H1 (cell line): ENCODE results near the gene VAV2. TPM values are rescaled to one million over a fixed set of nuclear protein-coding genes. Genes with fewer than 3 reads are reported as not detected.

Experiments
- CTCF ChIA-PET: fragments of 300-600 bp; sonication (Branson Sonifier 250); formaldehyde crosslinking; loops from one replicate; lab custom pipeline; 2021; ENCODE audit not compliant: partially characterized antibody; lab: Charles Lee
- POLR2A ChIA-PET: fragments of 300-600 bp; sonication (Branson Sonifier 250); formaldehyde crosslinking; loops from one replicate; lab custom pipeline; 2021; ENCODE audit warnings: inconsistent platforms; ENCODE audit not compliant: partially characterized antibody; lab: Charles Lee
- DNase-seq, 2 experiments: peaks; one replicate each; pipeline versions ENCODE4 v3.0.0 to v3.0.0-alpha.2; 2010 to 2022; ENCODE audit warnings: low spot score in 2 of 2, low read depth in 1 of 2, mixed read lengths in 1 of 2
- FAIRE-seq: peaks from 2 replicates; lab custom pipeline; 2011; peaks lifted over from hg19 to GRCh38; lab: Jason Lieb, UNC
- H2AFZ ChIP-seq: 2 replicates; pipeline ENCODE4 v1.8.1; 2012; ENCODE audit warnings: low read length, inconsistent platforms
- H2AK5ac ChIP-seq: 2 replicates; pipeline ENCODE4 v1.6.1; 2013; ENCODE audit warnings: low read depth, low read length
- H2BK120ac ChIP-seq: replicated peaks from 2 replicates; pipeline ENCODE3; 2013; ENCODE audit warnings: low read depth, low read length, inconsistent platforms
- H2BK12ac ChIP-seq: 2 replicates; pipeline ENCODE4 v1.6.1; 2013; ENCODE audit warnings: low read depth, low read length
- H2BK15ac ChIP-seq: 2 replicates; pipeline ENCODE4 v1.6.1; 2013; ENCODE audit warnings: low read length
- H2BK20ac ChIP-seq: 2 replicates; pipeline ENCODE4 v1.6.1; 2013; ENCODE audit warnings: low read length
- H2BK5ac ChIP-seq: 2 replicates; pipeline ENCODE4 v1.6.1; 2013; ENCODE audit warnings: low read depth, low read length
- H3K14ac ChIP-seq: 2 replicates; pipeline ENCODE4 v1.6.1; 2013; ENCODE audit warnings: inconsistent platforms; ENCODE audit not compliant: insufficient read length
- H3K18ac ChIP-seq: 2 replicates; pipeline ENCODE4 v1.6.1; 2013; ENCODE audit warnings: low read length; ENCODE audit errors: extremely low read depth
- H3K23ac ChIP-seq: 2 replicates; pipeline ENCODE4 v1.6.1; 2013; ENCODE audit warnings: inconsistent platforms; ENCODE audit not compliant: insufficient read length
- H3K23me2 ChIP-seq: 2 replicates; pipeline ENCODE4 v1.6.1; 2013; ENCODE audit warnings: low read depth, low read length
- H3K27ac ChIP-seq: 2 replicates; pipeline ENCODE4 v1.6.1; 2011; ENCODE audit warnings: low read depth, low read length, inconsistent platforms
- H3K27me3 ChIP-seq, 4 experiments: replicated peaks in 1 of 4; 1 replicate in 1 of 4; 2 replicates in 3 of 4; pipeline versions ENCODE4 v1.6.1 to v1.8.1; 2011 to 2013; ENCODE audit warnings: low read length in 3 of 4, mild to moderate bottlenecking in 3 of 4, inconsistent platforms in 2 of 4, mixed read lengths in 2 of 4, moderate library complexity in 1 of 4; ENCODE audit not compliant: control insufficient read depth in 3 of 4, insufficient read depth in 3 of 4; ENCODE audit errors: extremely low read depth in 1 of 4
- H3K36me3 ChIP-seq, 4 experiments: 2 replicates each; pipeline versions ENCODE4 v1.6.1 to v1.8.1; 2011 to 2013; ENCODE audit warnings: mild to moderate bottlenecking in 4 of 4, low read length in 3 of 4, moderate library complexity in 2 of 4, control low read depth in 1 of 4, inconsistent platforms in 1 of 4; ENCODE audit not compliant: insufficient read depth in 4 of 4, control insufficient read depth in 2 of 4
- H3K4ac ChIP-seq: replicated peaks from 2 replicates; pipeline ENCODE3; 2013; ENCODE audit warnings: low read length, low read depth, mixed read lengths, inconsistent platforms; ENCODE audit not compliant: insufficient read length
- H3K4me1 ChIP-seq, 4 experiments: replicated peaks in 1 of 4; 1 replicate in 1 of 4; 2 replicates in 3 of 4; pipeline versions ENCODE4 v1.6.1 to v1.8.1; 2011 to 2013; ENCODE audit warnings: low read length in 3 of 4, inconsistent platforms in 2 of 4, mixed read lengths in 1 of 4; ENCODE audit not compliant: insufficient read depth in 4 of 4, control insufficient read depth in 3 of 4
- H3K4me2 ChIP-seq, 2 experiments: 2 replicates each; pipeline versions ENCODE4 v1.6.1 to v1.8.1; 2011 to 2013; ENCODE audit warnings: low read depth in 2 of 2, low read length in 2 of 2, control low read depth in 1 of 2, inconsistent platforms in 1 of 2, mild to moderate bottlenecking in 1 of 2; ENCODE audit not compliant: insufficient read depth in 1 of 2
- H3K4me3 ChIP-seq, 4 experiments: fragments of 200-600, 300-600 bp in 1 of 4; sonication (generic), shearing (Covaris generic), sonication (Bioruptor Twin) in 1 of 4; 2 replicates each; pipeline versions ENCODE4 v1.5.1 to v1.8.1; 2011 to 2016; ENCODE audit warnings: low read length in 4 of 4, low read depth in 3 of 4, control low read depth in 2 of 4, inconsistent platforms in 2 of 4, mild to moderate bottlenecking in 2 of 4, mixed read lengths in 1 of 4, moderate library complexity in 1 of 4; ENCODE audit not compliant: insufficient read depth in 2 of 4; ENCODE audit errors: extremely low read depth in 1 of 4
- H3K56ac ChIP-seq: replicated peaks from 2 replicates; pipeline ENCODE3; 2013; ENCODE audit warnings: low read depth, mild to moderate bottlenecking, mixed read lengths, low read length, inconsistent platforms; ENCODE audit not compliant: insufficient read length
- H3K79me1 ChIP-seq: 2 replicates; pipeline ENCODE4 v1.6.1; 2013; ENCODE audit warnings: low read depth, low read length, control low read depth
- H3K79me2 ChIP-seq, 2 experiments: 2 replicates each; pipeline versions ENCODE4 v1.6.1 to v1.8.1; 2012 to 2013; ENCODE audit warnings: low read length in 2 of 2, mild to moderate bottlenecking in 2 of 2, inconsistent platforms in 1 of 2; ENCODE audit not compliant: insufficient read depth in 2 of 2, control insufficient read depth in 1 of 2
- H3K9ac ChIP-seq, 4 experiments: replicated peaks in 1 of 4; 1 replicate in 1 of 4; 2 replicates in 3 of 4; pipeline versions ENCODE4 v1.6.1 to v1.8.1; 2011 to 2013; ENCODE audit warnings: low read depth in 3 of 4, low read length in 3 of 4, control low read depth in 2 of 4, mild to moderate bottlenecking in 2 of 4, moderate library complexity in 2 of 4, inconsistent platforms in 1 of 4; ENCODE audit errors: extremely low read depth in 1 of 4
- H3K9me3 ChIP-seq, 2 experiments: 2 replicates each; pipeline versions ENCODE4 v1.6.1 to v1.8.1; 2012 to 2013; ENCODE audit warnings: mild to moderate bottlenecking in 2 of 2, moderate library complexity in 2 of 2, control low read depth in 1 of 2, inconsistent platforms in 1 of 2, low read depth in 1 of 2, low read length in 1 of 2, mixed read lengths in 1 of 2; ENCODE audit not compliant: insufficient read depth in 2 of 2
- H4K20me1 ChIP-seq, 2 experiments: replicated peaks in 1 of 2; 2 replicates each; pipeline versions ENCODE3 to v1.8.1; 2011 to 2013; ENCODE audit warnings: inconsistent platforms in 2 of 2, low read length in 2 of 2, mild to moderate bottlenecking in 1 of 2; ENCODE audit not compliant: insufficient read depth in 2 of 2, control insufficient read depth in 1 of 2
- H4K5ac ChIP-seq: 2 replicates; pipeline ENCODE4 v1.6.1; 2013; ENCODE audit warnings: low read length, low read depth, mixed read lengths, inconsistent platforms; ENCODE audit not compliant: insufficient read length
- H4K8ac ChIP-seq: 2 replicates; pipeline ENCODE4 v1.8.0; 2013; ENCODE audit warnings: mild to moderate bottlenecking, moderate library complexity, low read length, inconsistent platforms; ENCODE audit not compliant: insufficient read depth; ENCODE audit errors: extremely low read depth
- H4K91ac ChIP-seq: replicated peaks from 2 replicates; pipeline ENCODE3; 2013; ENCODE audit warnings: low read length, mixed read lengths, inconsistent platforms; ENCODE audit not compliant: insufficient read length
- KDM5A ChIP-seq: fragments of 200-600 bp; IDR thresholded peaks from 2 replicates; pipeline ENCODE4 v1.7.1; 2012; ENCODE audit warnings: mild to moderate bottlenecking, low read length, inconsistent platforms, mixed read lengths
- RAD21 ChIP-seq, 2 experiments: IDR thresholded peaks in 1 of 2; conservative IDR thresholded peaks in 1 of 2; 2 replicates each; pipeline ENCODE4 v1.6.1; 2011; ENCODE audit warnings: low read depth in 2 of 2, low read length in 2 of 2, improper control_type of control experiment in 1 of 2, inconsistent platforms in 1 of 2, mild to moderate bottlenecking in 1 of 2, moderate library complexity in 1 of 2
- TAF1 ChIP-seq: IDR thresholded peaks from 2 replicates; pipeline ENCODE4 v1.6.1; 2011; ENCODE audit warnings: mild to moderate bottlenecking, low read depth, low read length
- WGBS, 2 experiments: shearing (Covaris generic) in 1 of 2; methylation state at CpG; one replicate each; pipeline versions ENCODE4 v1.1.6 to v1.1.7; 2013 to 2015; ENCODE audit warnings: low lambda C conversion rate in 2 of 2, mixed read lengths in 2 of 2, inconsistent platforms in 1 of 2, low coverage in 1 of 2, missing lambda C conversion rate in 1 of 2; ENCODE audit not compliant: insufficient replicate concordance in 2 of 2, insufficient coverage in 1 of 2, insufficient read length in 1 of 2; ENCODE audit errors: extremely low coverage in 1 of 2, missing lambda C conversion rate in 1 of 2; 5-methylcytosine and 5-hydroxymethylcytosine counted together
- polyA plus RNA-seq, 7 experiments: library from polyadenylated mRNA; depleted of rRNA in 3 of 7; stranded (reverse) in 5 of 7; unstranded in 2 of 7; fragments of >200 nt in 5 of 7; fragments of 200-250 nt in 2 of 7; gene quantifications; 1 replicate in 5 of 7; 2 replicates in 1 of 7; 4 replicates in 1 of 7; pipeline versions ENCODE4 v1.2.1 to v1.2.3, GENCODE V29; 2011 to 2013; ENCODE audit warnings: missing spikeins in 2 of 7, mixed read lengths in 2 of 7
- total RNA-seq: library from RNA; stranded (reverse); fragmentation: NEBNext Ultra II Directional; extraction: Animal tissue kit (Norgen Biotek cat#: 25700); gene quantifications from 2 replicates; pipeline ENCODE4 v1.2.1, GENCODE V29; 2021

Gene VAV2
- total and polyA plus RNA-seq, 2 of the 8 experiments (the other 6 are each of a cell fraction or from before 2014, with no cell fraction given), result 13.6 to 37.6 TPM

DNA sequence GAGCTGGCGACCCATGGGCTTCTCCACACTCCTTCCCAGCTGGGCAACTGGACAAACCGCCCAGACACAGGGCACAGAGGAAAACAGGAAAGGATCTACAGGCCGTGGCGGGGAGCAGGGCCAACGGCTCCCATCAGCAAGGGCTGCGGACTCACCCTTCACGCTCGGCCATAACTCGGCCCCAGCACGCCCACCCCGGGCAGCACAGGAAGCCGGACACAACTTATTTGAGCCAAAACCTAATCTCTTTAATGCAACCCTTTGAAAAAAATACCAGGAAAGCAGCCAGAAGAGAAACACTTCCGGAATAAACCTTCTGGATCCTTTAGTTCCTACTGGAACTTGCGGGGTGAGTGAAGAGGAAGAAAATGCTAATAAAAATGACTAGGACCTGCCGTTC, 59.9 kb downstream of the VAV2 start:
- no peak overlapping the region for H2BK20ac ChIP-seq
- WGBS, 2 experiments, result 94% methylated on average over 14 of the region's 15 CpGs; no CpG with 5 or more reads in 1 of the 2 experiments
- H2BK12ac ChIP-seq, result no peak overlapping the region
- H2BK120ac ChIP-seq, result no peak overlapping the region
- H4K20me1 ChIP-seq, result peaks cover 5 to 12% of the 10 kb centered on the region in 2 experiments
- ChIA-PET CTCF (interaction anchor here (1.4 kb wide), 2 partner anchors 9 to 63 kb away, joined by 3 to 6 read pairs; no protein-coding TSS in a partner anchor), POLR2A (interaction anchor here (1.3 kb wide), 1 partner anchor 22 kb away, joined by 3 read pairs; no protein-coding TSS in a partner anchor)
- H3K4me3 ChIP-seq, result no peak overlapping the region
- H4K91ac ChIP-seq, result no peak overlapping the region
- peaks cover 0 to 5% (median under 1%) of the 10 kb centered on the region in 4 experiments; a peak in 3 of 8 replicates for H3K36me3 ChIP-seq
- H4K5ac ChIP-seq, result no peak overlapping the region
- H3K23ac ChIP-seq, result no peak overlapping the region
- peaks cover 12% of the 10 kb centered on the region; the same call in 1 of the 2 replicates for H3K23me2 ChIP-seq
- H3K79me1 ChIP-seq, result peaks cover 15% of the 10 kb centered on the region
- no peak overlapping the region for H3K18ac ChIP-seq
- H3K4me1 ChIP-seq, result peaks cover 0 to 11% (median 6%) of the 10 kb centered on the region in 4 experiments; a peak in 4 of 7 replicates
- H3K27me3 ChIP-seq, result no peaks in the 10 kb centered on the region
- no peak overlapping the region for H3K4ac ChIP-seq
- no peak overlapping the region for H3K9ac ChIP-seq
- no peak overlapping the region for H2BK15ac ChIP-seq
- no peak overlapping the region; the same call in 1 of the 2 replicates for H2BK5ac ChIP-seq
- no peak overlapping the region; the same call in 1 of the 2 replicates for H4K8ac ChIP-seq
- no peak overlapping the region for H3K14ac ChIP-seq
- H3K79me2 ChIP-seq, result peaks cover 0 to 20% of the 10 kb centered on the region in 2 experiments; a peak in 3 of 4 replicates
- no peak for FAIRE-seq
- DNase-seq, result no peak
- H3K56ac ChIP-seq, result no peak overlapping the region
- no peak for TF ChIP-seq TAF1
- TF ChIP-seq KDM5A, result no peak
- TF ChIP-seq RAD21 (IDR thresholded peaks at IDR 0.05 in 1 of 2, conservative IDR thresholded peaks at IDR 0.05 in 1 of 2; ENCODE audit: low read depth in 2 of 2, low read length in 2 of 2), result no peak
- no peak overlapping the region for H3K4me2 ChIP-seq
- H3K9me3 ChIP-seq, result no peaks in the 10 kb centered on the region
- no peak overlapping the region for H3K27ac ChIP-seq
- H2AFZ ChIP-seq, result no peak overlapping the region
- no peak overlapping the region for H2AK5ac ChIP-seq
